PC-3 (cell line): Measurements from ENCODE around the gene OR2B2. TPM values are rescaled to one million over a fixed set of nuclear protein-coding genes. Genes with fewer than 3 reads are reported as not detected.
"Not testable (repeated sequence)": the region's sequence is repeated elsewhere in the genome, so short reads cannot be mapped to it uniquely, and the experiment has no call there.

Experiments used
- ATAC-seq: fragments of 200-7000 bp; cut with Tn5 transposase; 2 replicates; pipeline ENCODE4 v1.9.1; 2020; ENCODE audit warnings: mild to moderate bottlenecking, moderate library complexity
- BruUV-seq: library from RNA; stranded (reverse); fragments of 400-500 nt; replicated peaks from 2 replicates; lab custom pipeline; 2021; lab: Mats Ljungman, UMichigan
- CTCF ChIA-PET: fragments of 300-600 bp; sonication (Branson Sonifier 250); formaldehyde crosslinking; loops from one replicate; lab custom pipeline; 2022; ENCODE audit warnings: antibody characterized with exemption; lab: Charles Lee
- POLR2A ChIA-PET: fragments of 300-600 bp; sonication (Branson Sonifier 250); formaldehyde crosslinking; loops from one replicate; lab custom pipeline; 2022; ENCODE audit warnings: antibody characterized with exemption; ENCODE audit not compliant: unreplicated experiment; lab: Charles Lee
- DNase-seq: peaks from one replicate; pipeline ENCODE4 v3.0.0-alpha.2; 2015
- H2AFZ ChIP-seq: fragments of 300-600 bp; sonication (generic); 2 replicates; pipeline ENCODE4 v1.6.0; 2016; ENCODE audit warnings: antibody characterized with exemption, low read length
- H3F3A ChIP-seq: fragments of 300-600 bp; sonication (generic); one replicate; pipeline ENCODE4 v1.6.0; 2017; ENCODE audit warnings: antibody characterized with exemption, low read length, control low read depth, mild to moderate bottlenecking; ENCODE audit not compliant: unreplicated experiment
- H3K27ac ChIP-seq: fragments of 300-600 bp; sonication (generic); 2 replicates; pipeline ENCODE4 v1.5.1; 2016; ENCODE audit warnings: mild to moderate bottlenecking, low read length
- H3K27me3 ChIP-seq: fragments of 300-600 bp; sonication (generic); 2 replicates; pipeline ENCODE4 v1.6.1; 2016; ENCODE audit warnings: low read length, mixed read lengths
- H3K36me3 ChIP-seq: fragments of 300-600 bp; sonication (generic); 2 replicates; pipeline ENCODE4 v1.6.1; 2016; ENCODE audit warnings: low read depth, mixed run types, low read length, mixed read lengths
- H3K4me1 ChIP-seq: fragments of 300-600 bp; sonication (generic); 2 replicates; pipeline ENCODE4 v1.5.1; 2016; ENCODE audit warnings: low read length; ENCODE audit not compliant: insufficient read depth
- H3K4me2 ChIP-seq: fragments of 300-600 bp; sonication (generic); 2 replicates; pipeline ENCODE4 v1.6.0; 2016; ENCODE audit warnings: low read length
- H3K4me3 ChIP-seq: fragments of 300-600 bp; sonication (generic); 2 replicates; pipeline ENCODE4 v1.5.1; 2016; ENCODE audit warnings: mild to moderate bottlenecking, low read length, mixed read lengths
- H3K79me2 ChIP-seq: fragments of 300-600 bp; sonication (generic); 2 replicates; pipeline ENCODE4 v1.6.1; 2017; ENCODE audit warnings: low read length, mixed read lengths
- H3K9ac ChIP-seq: fragments of 300-600 bp; sonication (generic); 2 replicates; pipeline ENCODE4 v1.6.0; 2016; ENCODE audit warnings: mild to moderate bottlenecking, low read length
- H3K9me2 ChIP-seq: fragments of 300-600 bp; sonication (generic); replicated peaks from 2 replicates; pipeline ENCODE4 v1.6.1; 2016; ENCODE audit warnings: mixed run types, low read length, mixed read lengths
- H3K9me3 ChIP-seq: fragments of 300-600 bp; sonication (generic); 2 replicates; pipeline ENCODE4 v1.6.1; 2016; ENCODE audit warnings: low read length, mixed read lengths
- H4K20me1 ChIP-seq: fragments of 300-600 bp; sonication (generic); 2 replicates; pipeline ENCODE4 v1.6.1; 2016; ENCODE audit warnings: low read length, mixed read lengths
- EZH2 ChIP-seq: fragments of 300-600 bp; sonication (generic); IDR thresholded peaks from one replicate; pipeline ENCODE4 v1.6.1; 2017; ENCODE audit warnings: antibody characterized with exemption, mild to moderate bottlenecking, low read length; ENCODE audit not compliant: unreplicated experiment
- EZH2phosphoT487 ChIP-seq: fragments of 300-600 bp; sonication (generic); IDR thresholded peaks from 2 replicates; pipeline ENCODE4 v1.6.1; 2018; ENCODE audit warnings: mild to moderate bottlenecking, antibody characterized with exemption, low read length, borderline replicate concordance
- intact Hi-C: fragments of 100-400 bp; cut with micrococcal nuclease; formaldehyde crosslinking; loops from 2 replicates; pipeline ENCODE4 v1.9.0; 2023
- total RNA-seq: library from RNA; depleted of rRNA; stranded (reverse); fragments of >200 nt; gene quantifications from 2 replicates; pipeline ENCODE4 v1.2.3, GENCODE V29; 2014
- TF ChIP-seq, protein P1 (sequence below): fragments of 300-600 bp; sonication (generic); conservative IDR thresholded peaks from 2 replicates; pipeline ENCODE4 v1.5.1; 2017; ENCODE audit warnings: antibody characterized with exemption, low read depth, mild to moderate bottlenecking, low read length

The OR2B2 gene
- total RNA-seq, 1 experiment from 2014 or later, result not detected

DNA sequence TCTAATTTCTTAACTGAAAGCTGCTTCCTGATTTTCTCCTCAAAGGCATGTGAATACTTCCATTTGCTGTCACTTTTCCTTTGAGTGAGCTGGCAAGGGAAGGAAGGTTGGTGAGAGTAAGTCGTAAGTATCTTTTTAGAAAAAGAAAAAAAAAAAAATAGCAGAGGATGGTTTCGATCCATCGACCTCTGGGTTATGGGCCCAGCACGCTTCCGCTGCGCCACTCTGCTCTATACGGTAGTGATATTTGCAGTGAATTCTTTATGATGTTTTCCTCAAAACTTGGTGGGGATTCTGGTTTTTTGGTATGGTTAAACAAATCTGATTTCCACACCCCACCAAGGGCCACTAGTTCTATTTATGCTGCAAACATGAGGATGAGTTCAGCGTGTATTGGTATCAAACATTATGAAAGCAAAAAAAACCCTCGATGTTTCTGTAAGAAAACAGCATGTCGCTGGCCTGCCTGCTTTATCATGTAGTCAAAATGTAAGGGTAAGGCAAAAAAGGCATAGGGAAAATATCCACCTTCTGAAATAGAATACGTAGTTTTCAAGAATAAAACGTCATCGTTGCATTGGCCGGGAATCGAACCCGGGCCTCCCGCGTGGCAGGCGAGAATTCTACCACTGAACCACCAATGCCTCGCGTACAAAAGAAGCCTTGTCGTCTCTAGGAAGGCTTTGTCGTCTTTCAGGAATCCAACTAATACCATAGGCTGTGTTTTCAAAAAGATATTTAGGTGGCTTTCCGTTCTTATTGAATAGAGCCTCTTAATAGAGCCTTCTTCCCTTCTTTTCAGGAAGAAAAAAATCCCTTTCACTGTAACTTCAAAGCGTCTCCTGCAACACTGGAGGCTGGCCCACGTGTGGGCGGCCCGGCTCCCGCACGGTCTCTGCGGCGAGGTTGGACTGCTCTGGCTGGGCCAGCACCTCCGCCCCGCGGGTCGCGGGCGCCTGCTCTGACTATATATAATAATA is 9.6 kb downstream of the OR2B2 start:
- ATAC-seq, result peak; percentile 89
- H3K27ac ChIP-seq, result peak overlapping the region; percentile 5; the same call in 1 of the 2 replicates
- intact Hi-C loops, result loop anchor here (1.0 to 10.0 kb wide), 4 partner anchors 232 to 726 kb away; no protein-coding TSS in a partner anchor
- no peaks in the 10 kb centered on the region for H3F3A ChIP-seq
- H3K4me2 ChIP-seq, result peak overlapping the region; percentile 94
- peak overlapping the region; percentile 77 for H2AFZ ChIP-seq
- BruUV-seq, result no TSS peak
- H3K79me2 ChIP-seq, result no peaks in the 10 kb centered on the region
- no peaks in the 10 kb centered on the region for H3K27me3 ChIP-seq
- CTCF ChIA-PET, result interaction anchor here (0.6 to 0.8 kb wide), 2 partner anchors 114 to 202 kb away, joined by 5 to 7 read pairs; no protein-coding TSS in a partner anchor
- H3K9ac ChIP-seq, result peak overlapping the region; percentile 63
- DNase-seq, result peak; percentile 90
- no peaks in the 10 kb centered on the region for H3K4me1 ChIP-seq
- H3K9me3 ChIP-seq, result no peaks in the 10 kb centered on the region
- no peaks in the 10 kb centered on the region for H3K9me2 ChIP-seq
- POLR2A ChIA-PET, result interaction anchor here (0.6 kb wide), 1 partner anchor 318 kb away, joined by 21 read pairs; no protein-coding TSS in a partner anchor
- TF ChIP-seq EZH2phosphoT487, result no peak
- no peak for TF ChIP-seq EZH2
- TF ChIP-seq, protein P1, sequence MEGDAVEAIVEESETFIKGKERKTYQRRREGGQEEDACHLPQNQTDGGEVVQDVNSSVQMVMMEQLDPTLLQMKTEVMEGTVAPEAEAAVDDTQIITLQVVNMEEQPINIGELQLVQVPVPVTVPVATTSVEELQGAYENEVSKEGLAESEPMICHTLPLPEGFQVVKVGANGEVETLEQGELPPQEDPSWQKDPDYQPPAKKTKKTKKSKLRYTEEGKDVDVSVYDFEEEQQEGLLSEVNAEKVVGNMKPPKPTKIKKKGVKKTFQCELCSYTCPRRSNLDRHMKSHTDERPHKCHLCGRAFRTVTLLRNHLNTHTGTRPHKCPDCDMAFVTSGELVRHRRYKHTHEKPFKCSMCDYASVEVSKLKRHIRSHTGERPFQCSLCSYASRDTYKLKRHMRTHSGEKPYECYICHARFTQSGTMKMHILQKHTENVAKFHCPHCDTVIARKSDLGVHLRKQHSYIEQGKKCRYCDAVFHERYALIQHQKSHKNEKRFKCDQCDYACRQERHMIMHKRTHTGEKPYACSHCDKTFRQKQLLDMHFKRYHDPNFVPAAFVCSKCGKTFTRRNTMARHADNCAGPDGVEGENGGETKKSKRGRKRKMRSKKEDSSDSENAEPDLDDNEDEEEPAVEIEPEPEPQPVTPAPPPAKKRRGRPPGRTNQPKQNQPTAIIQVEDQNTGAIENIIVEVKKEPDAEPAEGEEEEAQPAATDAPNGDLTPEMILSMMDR, result no peak
- H3K4me3 ChIP-seq, result peak overlapping the region; percentile 72
- H4K20me1 ChIP-seq, result no peaks in the 10 kb centered on the region
- no peaks in the 10 kb centered on the region for H3K36me3 ChIP-seq

DNA sequence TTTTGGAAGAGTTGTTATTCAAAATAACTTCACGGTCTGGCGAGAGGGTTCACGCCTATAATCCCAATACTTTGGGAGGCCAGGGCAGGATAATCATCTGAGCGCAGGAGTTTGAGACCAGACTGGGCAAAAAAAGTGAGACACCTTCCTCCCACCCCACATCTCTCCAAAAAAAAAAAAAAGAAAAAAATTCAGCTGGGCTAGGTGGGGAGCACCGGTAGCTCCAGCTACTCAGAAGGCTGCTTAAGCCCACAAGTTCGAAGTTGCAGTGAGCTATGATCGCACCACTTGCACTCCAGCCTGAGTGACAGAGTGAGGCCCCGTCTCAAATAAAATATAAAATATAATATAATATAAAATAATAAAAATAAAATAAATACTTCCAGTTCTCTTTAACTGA is 10.4 kb downstream of the OR2B2 start:
- DNase-seq (no peak), ATAC-seq (no peak)
- Histone ChIP-seq H4K20me1 (no peaks in the 10 kb centered on the region), H3K9me3 (no peaks in the 10 kb centered on the region), H2AFZ (no peak overlapping the region), H3K4me1 (no peaks in the 10 kb centered on the region), H3K27me3 (no peaks in the 10 kb centered on the region), H3K79me2 (no peaks in the 10 kb centered on the region), H3K27ac (no peak overlapping the region), H3K4me2 (no peak overlapping the region), H3K9me2 (no peaks in the 10 kb centered on the region), H3K36me3 (no peaks in the 10 kb centered on the region), H3K4me3 (no peak overlapping the region), H3K9ac (no peak overlapping the region), H3F3A (no peaks in the 10 kb centered on the region)
- TF ChIP-seq EZH2phosphoT487 (no peak), EZH2 (no peak)
- TF ChIP-seq, protein P1, result no peak
- CTCF ChIA-PET, result interaction anchor here (0.8 kb wide), 1 partner anchor 203 kb away, joined by 7 read pairs; no protein-coding TSS in a partner anchor
- no TSS peak for BruUV-seq
- intact Hi-C loops, result loop anchor here (1.0 to 10.0 kb wide), 4 partner anchors 233 to 725 kb away; no protein-coding TSS in a partner anchor
- POLR2A ChIA-PET, result interaction anchor here (0.6 kb wide), 1 partner anchor 319 kb away, joined by 21 read pairs; no protein-coding TSS in a partner anchor

DNA sequence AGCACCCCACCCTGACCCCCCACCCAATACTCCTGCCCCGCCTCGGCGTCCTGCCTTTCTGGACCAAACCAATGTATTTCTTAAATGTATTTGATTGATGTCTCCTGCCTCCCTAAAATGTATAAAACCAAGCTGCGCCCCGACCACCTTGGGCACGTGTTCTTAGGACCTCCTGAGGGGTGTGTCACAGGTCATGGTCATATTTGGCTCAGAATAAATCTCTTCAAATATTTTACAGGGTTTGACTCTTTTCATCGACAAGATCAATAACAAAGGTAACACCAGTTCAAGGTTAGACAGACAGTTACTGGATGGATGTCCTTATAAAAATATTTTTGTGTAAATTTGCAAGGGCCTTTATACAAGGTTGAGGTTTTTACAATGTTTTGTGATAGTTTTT is 12.0 kb downstream of the OR2B2 start:
- BruUV-seq, H3K9me3 ChIP-seq, H4K20me1 ChIP-seq, H3K4me3 ChIP-seq, H3K9ac ChIP-seq, H3K4me2 ChIP-seq, H3K9me2 ChIP-seq, H3F3A ChIP-seq, ATAC-seq, H3K27me3 ChIP-seq, POLR2A ChIA-PET, H3K27ac ChIP-seq, H3K36me3 ChIP-seq, DNase-seq, H2AFZ ChIP-seq, CTCF ChIA-PET: not testable (repeated sequence)
- peaks cover 10% of the 10 kb centered on the region; the same call in 1 of the 2 replicates for H3K4me1 ChIP-seq
- H3K79me2 ChIP-seq, result peaks cover 14% of the 10 kb centered on the region
- intact Hi-C loops, result loop anchor here (10.0 kb wide), 2 partner anchors 235 to 455 kb away; no protein-coding TSS in a partner anchor
